Brain microvascular endothelial cell (primary cell): ENCODE data around the gene PTPN6.

Experiments
- DNase-seq: peaks from one replicate; pipeline ENCODE4 v3.0.0-alpha.2; 2020
- H3K27ac ChIP-seq: fragments of 250-450 bp; sonication (Bioruptor Pico); 2 replicates; pipeline ENCODE4 v1.5.1; 2020; ENCODE audit warnings: mild to moderate bottlenecking, moderate library complexity
- H3K27me3 ChIP-seq: fragments of 250-450 bp; sonication (Bioruptor Pico); replicated peaks from 2 replicates; pipeline ENCODE4 v1.5.1; 2020; ENCODE audit warnings: mild to moderate bottlenecking
- H3K36me3 ChIP-seq: fragments of 250-450 bp; sonication (Bioruptor Pico); replicated peaks from 2 replicates; pipeline ENCODE4 v1.5.1; 2020; ENCODE audit warnings: mild to moderate bottlenecking
- H3K4me3 ChIP-seq: 2 replicates; pipeline ENCODE4 v1.5.1; 2011; ENCODE audit warnings: low read depth, mild to moderate bottlenecking, control low read depth, low read length, moderate library complexity
- in situ Hi-C: cut with HindIII; loops from 2 replicates; pipeline ENCODE4 v1.10.0; 2017; ENCODE audit warnings: low sequenced_read_pairs, low pct_ligation_motif_present
- TF ChIP-seq, protein P1 (sequence below): IDR thresholded peaks from 2 replicates; pipeline ENCODE4 v1.5.1; 2011; ENCODE audit warnings: low read depth, mild to moderate bottlenecking, moderate library complexity, low read length, control low read depth, inconsistent platforms; ENCODE audit errors: missing control alignments

Gene PTPN6

DNA sequence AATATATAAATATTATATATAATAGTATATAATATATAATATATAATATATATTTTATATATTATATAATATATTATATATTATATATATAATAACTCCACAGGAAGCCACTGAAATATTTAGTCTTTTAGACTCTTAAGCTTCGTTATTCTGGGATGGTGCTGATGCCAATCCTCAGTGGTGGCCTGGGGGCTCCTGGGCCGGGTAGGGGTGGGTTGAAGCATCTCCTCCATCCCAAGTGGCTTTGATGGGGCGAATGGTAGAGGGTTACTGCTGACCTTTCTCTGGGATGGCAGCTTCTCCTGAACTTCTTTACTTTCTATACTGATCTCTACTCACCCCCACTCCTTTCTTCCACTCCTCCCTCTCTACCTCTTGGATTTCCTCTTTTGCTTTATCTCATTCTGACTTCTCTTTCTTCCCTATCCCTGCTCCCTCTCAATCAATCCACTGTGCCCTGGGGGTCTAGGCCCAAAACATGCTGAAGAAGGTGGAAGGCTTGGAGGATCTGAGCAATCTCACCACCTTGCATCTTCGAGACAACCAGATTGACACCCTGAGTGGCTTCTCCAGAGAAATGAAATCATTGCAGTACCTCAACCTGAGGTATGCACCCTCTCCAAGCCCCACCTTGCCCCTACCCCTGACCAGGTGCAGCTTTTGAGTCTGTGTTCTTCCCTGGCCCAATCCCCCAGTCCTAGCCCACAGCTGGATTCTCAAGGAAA is 41.6 kb upstream of the PTPN6 start:
- TF ChIP-seq, protein P1, sequence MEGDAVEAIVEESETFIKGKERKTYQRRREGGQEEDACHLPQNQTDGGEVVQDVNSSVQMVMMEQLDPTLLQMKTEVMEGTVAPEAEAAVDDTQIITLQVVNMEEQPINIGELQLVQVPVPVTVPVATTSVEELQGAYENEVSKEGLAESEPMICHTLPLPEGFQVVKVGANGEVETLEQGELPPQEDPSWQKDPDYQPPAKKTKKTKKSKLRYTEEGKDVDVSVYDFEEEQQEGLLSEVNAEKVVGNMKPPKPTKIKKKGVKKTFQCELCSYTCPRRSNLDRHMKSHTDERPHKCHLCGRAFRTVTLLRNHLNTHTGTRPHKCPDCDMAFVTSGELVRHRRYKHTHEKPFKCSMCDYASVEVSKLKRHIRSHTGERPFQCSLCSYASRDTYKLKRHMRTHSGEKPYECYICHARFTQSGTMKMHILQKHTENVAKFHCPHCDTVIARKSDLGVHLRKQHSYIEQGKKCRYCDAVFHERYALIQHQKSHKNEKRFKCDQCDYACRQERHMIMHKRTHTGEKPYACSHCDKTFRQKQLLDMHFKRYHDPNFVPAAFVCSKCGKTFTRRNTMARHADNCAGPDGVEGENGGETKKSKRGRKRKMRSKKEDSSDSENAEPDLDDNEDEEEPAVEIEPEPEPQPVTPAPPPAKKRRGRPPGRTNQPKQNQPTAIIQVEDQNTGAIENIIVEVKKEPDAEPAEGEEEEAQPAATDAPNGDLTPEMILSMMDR = no peak
- Histone ChIP-seq H3K4me3 (no peak overlapping the region), H3K27me3 (no peaks in the 10 kb centered on the region), H3K36me3 (no peaks in the 10 kb centered on the region), H3K27ac (no peak overlapping the region)
- no peak for DNase-seq
- in situ Hi-C loops = no loop called here

DNA sequence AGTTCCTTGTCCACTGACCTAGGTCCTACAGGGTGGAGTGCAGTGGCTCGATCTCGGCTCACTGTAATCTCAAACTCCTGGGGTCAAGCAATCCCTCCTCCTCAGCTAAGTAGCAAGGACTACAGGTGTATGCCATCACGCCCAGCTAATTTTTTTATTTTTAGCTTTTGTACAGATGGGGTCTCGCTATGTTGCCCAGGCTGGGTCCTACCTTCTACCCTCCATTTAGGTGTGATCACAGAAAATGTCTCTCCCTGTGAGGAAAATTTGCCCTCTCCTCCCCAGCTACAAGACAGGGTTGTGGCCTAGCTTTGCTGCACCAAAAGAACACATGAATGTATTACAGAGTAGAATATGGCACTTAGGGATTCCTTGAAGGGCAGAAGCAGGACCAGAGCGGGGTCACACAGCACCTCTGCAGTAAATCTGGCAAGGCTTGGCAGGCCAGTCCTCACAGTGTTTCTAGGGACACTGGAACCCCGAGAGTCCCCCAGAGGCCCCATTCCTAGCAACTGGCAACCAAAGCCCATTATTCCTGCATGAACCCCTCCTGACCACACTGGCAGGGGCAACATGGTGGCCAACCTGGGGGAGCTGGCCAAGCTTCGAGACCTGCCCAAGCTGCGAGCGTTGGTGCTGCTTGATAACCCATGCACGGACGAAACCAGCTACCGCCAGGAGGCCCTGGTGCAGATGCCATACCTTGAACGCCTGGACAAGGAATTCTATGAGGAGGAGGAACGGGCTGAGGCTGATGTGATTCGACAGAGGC is 38.8 kb upstream of the PTPN6 start:
- H3K27me3 ChIP-seq = no peaks in the 10 kb centered on the region

DNA sequence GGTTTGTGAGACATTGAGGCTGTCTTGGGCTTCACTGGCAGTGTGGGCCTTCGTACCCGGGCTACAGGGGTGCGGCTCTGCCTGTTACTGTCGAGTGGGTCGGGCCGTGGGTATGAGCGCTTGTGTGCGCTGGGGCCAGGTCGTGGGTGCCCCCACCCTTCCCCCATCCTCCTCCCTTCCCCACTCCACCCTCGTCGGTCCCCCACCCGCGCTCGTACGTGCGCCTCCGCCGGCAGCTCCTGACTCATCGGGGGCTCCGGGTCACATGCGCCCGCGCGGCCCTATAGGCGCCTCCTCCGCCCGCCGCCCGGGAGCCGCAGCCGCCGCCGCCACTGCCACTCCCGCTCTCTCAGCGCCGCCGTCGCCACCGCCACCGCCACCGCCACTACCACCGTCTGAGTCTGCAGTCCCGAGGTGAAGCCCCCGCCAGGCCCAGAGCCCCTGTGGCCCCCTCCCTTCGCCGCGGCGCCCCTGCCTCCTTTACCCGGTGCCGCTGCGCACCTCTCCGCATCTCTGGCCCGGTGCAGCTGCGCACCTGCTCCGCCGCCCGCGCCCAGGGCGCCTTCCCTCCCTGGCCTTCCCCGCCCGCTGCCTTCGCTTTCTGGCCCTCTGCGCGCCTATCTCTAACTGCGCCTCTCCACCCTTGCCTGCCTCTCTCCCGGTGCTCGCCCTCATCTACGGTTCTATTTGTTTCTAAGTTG is 36.8 kb upstream of the PTPN6 start, which contains the start of gene ENO2:
Gene ENO2, plus strand, starts transcription at position 335 of the 701 bp plus-strand sequence. CDS start 1,253 bp downstream, outside the sequence.
- TF ChIP-seq, protein P1 = no peak
- in situ Hi-C loops = no loop called here
- Histone ChIP-seq H3K36me3 (no peaks in the 10 kb centered on the region), H3K27me3 (no peaks in the 10 kb centered on the region), H3K27ac (no peak within 1 kb of the TSS), H3K4me3 (peak within 1 kb of the TSS; percentile 67)
- DNase-seq = peak; percentile 27

More for the DNA sequence above, 38.8 kb upstream of the PTPN6 start:
- TF ChIP-seq, protein P1 = no peak
- H3K27ac ChIP-seq = no peak overlapping the region
- DNase-seq = no peak
- H3K36me3 ChIP-seq = no peaks in the 10 kb centered on the region
- H3K4me3 ChIP-seq = no peak overlapping the region
- in situ Hi-C loops = no loop called here

DNA sequence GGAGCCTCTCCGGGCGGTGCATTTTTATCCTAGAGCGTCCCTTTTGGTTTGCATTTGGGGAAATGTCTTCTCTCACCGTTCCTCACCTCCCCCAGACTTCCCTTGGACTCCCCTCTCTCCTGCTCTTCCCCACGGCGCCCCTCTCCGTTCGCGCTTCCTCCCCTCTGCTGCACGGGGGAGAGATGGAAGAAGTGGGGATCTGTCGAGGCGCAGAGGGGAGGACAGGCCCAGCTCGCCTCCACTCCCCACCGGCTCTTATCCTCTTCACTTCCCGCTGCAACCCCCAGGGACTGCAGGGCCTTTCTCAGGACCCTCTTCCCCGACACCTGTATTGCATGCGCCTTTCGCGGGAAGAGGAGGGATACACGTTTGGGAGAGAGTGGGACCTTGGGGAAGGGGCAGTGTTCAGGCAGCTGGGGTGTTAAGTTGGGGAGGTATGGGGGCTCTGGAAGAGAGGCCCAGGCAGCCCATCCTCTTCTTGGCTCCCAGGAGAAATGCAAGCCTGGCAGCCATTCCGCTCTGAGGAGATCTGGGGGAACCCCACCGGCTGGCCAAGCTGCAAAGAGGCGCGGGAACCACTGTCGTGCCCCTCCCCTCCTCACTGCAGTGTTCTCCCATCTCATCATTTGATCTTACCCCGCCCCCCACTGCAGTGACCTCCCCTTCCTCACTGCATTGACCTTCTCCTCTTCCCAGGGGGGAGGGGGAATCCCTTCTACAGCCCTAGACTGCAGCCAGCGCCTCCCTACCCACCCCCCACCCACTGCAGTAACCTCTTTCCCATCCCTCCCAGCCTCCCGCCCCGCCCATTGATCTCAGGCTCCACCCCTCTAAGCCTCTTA is 36.0 kb upstream of the PTPN6 start:
- H3K4me3 ChIP-seq = peak overlapping the region; percentile 67
- no peaks in the 10 kb centered on the region for H3K27me3 ChIP-seq
- H3K36me3 ChIP-seq = no peaks in the 10 kb centered on the region
- in situ Hi-C loops = no loop called here
- TF ChIP-seq, protein P1 = no peak
- H3K27ac ChIP-seq = no peak overlapping the region
- DNase-seq = no peak

DNA sequence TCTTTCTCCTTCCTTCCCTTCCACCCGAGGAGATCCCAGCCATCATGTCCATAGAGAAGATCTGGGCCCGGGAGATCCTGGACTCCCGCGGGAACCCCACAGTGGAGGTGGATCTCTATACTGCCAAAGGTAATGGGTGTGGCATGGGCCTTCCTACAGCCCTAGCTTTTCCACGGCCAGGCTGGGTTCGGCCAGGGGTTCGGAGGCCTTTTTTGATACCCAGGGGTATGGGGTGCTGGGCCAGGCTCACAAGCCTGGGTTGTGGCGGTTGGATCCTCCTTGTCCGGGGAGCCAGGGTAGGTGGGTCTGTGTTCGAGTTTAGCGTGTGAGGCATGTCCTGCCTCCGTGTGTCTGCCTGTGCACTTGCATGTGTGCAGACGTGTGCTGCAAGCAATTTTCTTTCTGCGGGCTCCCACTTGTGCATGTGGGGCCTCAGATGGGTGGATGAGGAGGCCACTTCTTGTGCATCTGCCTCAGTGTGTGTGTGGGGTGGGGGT is 35.3 kb upstream of the PTPN6 start:
- TF ChIP-seq, protein P1 = no peak
- DNase-seq = no peak
- Histone ChIP-seq H3K36me3 (no peaks in the 10 kb centered on the region), H3K4me3 (no peak overlapping the region), H3K27ac (no peak overlapping the region), H3K27me3 (no peaks in the 10 kb centered on the region)
- in situ Hi-C loops = no loop called here
